GM19455 (cell line): ENCODE data around the gene NEB.
"Not testable (repeated sequence)": the region's sequence is repeated elsewhere in the genome, so short reads cannot be mapped to it uniquely, and the experiment has no call there.

Experiments
- ATAC-seq: cut with Tn5 transposase; IDR thresholded peaks from one replicate; pipeline ENCODE4 v1.9.1; 2021; ENCODE audit not compliant: unreplicated experiment

The NEB gene

DNA sequence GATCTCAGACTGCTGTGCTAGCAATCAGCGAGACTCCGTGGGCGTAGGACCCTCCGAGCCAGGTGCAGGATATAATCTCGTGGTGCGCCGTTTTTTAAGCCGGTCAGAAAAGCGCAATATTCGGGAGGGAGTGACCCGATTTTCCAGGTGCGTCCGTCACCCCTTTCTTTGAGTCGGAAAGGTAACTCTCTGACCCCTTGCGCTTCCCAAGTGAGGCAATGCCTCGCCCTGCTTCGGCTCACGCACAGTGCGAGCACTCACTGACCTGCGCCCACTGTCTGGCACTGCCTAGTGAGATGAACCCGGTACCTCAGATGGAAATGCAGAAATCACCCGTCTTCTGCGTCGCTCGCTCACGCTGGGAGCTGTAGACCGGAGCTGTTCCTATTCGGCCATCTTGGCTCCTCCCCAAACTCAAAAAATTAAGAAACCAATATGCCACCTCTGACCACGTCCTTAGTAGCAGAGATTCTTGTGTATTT, 29.8 kb downstream of the NEB start:
- ATAC-seq = not testable (repeated sequence)

DNA sequence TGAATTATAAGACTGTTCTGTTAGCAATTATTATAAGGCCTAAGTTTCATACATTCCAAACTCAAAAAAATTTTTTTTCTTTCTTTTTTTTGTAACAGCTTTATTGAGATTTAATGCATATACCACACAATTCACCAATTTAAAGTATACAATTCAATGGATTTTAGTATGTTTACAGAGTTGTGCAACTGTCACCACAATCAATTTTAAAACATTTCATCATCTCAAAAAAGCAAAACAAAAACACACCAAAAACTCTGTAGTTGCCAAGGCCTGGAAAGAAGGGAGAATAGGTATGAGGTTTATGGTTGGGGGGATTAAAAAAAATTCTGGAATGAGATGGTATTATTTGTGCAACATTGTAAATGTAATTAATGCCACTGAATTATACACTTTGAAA, 36.1 kb downstream of the NEB start:
- not testable (repeated sequence) for ATAC-seq

DNA sequence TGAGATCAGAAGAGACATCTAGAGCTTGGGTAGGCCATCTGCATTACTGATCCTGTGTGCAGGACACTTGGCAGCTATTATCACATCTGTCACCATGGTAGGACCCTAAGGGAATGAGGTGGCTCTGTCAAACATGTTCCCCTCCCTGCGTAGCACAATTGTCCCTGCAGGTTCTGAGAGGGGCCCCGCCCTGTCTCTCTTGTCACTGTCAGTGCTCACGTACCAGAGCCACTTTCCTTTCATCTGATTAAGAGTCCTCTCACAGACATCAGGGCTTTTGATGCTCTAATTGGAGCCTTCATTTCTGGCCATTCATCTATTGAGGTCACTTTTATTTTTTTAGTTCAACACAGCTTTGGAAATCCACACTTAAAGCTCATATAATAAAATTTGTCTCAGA, 38.5 kb downstream of the NEB start:
- ATAC-seq = no peak

DNA sequence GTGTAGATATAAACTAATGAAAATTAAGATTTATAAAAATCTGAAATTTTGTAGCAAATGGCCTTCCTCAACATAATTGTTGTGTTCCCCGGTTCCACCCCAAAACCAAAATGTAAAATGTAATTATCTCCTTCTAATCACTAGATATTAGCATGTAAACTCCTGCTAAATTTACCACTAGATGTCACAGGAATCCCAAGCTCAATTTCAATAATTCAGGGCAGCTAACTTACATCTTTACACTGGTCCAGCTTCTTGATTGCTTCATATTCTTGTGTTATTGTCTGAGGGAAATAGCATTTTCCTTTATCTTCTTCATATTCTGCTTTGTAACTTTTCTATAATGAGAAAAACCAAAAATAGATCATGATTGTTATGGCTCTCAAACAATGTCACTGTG, 42.6 kb downstream of the NEB start:
- ATAC-seq = no peak

DNA sequence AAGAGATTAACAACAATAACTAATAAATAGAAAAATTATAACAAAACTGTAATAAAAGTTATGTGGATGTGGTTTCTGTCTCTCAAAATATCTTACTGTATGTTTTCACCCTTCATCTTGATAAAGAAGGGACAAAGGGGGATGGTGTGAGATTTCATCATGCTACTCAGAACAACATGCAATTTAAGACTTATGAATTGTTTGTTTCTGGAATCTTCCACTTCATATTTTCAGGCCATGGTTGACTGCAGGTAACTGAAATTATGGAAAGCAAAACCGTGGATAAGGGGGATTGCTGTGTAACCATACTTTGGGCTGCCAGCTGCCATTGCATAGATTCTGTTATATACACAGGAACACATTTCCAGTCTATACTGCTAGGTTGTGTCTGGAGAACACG, 45.6 kb downstream of the NEB start:
- ATAC-seq = no peak

DNA sequence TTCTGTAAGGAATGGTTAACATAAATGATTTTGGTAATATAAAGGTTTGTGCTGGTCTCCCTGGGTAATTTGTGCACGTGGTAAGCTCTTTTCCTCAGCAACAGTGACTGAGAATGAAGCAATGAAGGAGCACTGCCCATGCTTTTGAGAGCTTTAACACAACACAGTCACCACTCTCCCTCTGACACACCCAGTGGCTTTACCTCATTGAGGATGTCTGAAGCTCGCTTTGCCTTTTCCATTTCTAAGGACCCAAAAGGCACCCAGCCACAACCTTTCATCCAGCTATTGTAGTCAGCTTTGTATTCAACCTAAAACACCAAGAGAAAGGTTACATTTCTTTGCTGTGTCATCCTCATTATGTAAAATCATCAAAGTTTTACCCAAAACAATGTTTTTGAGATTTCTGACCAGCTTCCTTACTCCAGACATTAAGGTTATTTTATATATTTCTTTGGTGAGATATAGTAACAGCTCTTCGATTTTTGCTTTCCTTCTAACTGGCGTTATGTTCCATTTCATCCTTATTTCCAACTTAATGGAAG, 51.7 kb downstream of the NEB start:
- no peak for ATAC-seq

DNA sequence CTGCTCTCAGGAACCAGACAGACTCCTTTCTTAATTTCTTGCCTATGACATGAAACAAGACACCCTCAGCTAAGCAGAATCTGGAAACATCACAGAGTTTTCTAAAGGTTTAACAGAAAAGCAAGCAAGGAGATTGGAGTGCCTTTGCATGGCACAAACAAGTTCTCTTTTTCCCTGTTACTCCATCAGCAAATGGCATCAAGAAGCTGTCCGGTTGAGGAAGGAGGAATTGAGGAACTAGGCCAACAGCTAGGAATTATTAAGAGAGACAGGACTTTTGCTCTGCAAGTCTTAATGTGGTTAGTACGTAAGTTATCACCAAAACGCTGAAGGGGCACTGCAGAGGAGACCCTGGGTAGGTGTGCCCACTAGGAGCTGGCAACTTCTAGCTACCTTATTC, 53.2 kb downstream of the NEB start:
- no peak for ATAC-seq

DNA sequence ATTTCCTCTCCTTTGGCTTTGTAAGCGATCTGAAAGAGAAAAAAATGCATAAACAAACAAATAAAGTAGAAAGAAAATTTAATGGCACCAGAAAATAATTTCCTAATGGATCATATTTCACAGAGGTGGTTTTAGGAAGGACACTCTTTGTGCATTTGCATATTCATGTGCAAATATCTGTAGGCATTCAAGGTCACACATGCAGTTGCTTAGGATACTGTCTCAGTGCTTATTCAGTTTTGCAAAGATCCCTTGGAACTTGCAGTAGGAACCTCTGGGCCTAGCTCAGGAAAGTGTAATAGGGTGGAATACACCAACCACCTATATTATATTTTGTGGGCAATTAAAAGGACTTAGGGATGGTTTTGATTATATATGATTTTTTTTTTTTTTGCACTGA, 54.3 kb downstream of the NEB start:
- ATAC-seq = no peak

DNA sequence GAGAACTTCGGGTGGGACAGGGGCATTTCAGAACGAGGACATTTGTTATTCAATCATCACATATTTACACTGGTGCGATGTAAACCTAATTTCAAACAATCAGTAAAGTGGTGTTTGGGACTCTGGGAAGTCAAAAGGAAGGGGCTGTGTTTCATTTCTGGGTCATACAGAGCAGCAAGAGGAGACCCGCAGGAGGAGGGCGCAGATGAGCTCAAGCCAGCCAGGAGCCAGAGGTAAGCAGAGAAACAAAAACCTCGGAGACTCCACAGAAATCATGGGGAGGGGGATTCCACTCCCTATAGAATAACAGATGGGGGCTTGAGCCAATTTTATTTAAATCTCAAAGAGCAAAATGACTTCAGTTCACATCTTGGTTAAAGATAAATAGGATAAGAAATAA, 55.4 kb downstream of the NEB start:
- ATAC-seq = no peak

DNA sequence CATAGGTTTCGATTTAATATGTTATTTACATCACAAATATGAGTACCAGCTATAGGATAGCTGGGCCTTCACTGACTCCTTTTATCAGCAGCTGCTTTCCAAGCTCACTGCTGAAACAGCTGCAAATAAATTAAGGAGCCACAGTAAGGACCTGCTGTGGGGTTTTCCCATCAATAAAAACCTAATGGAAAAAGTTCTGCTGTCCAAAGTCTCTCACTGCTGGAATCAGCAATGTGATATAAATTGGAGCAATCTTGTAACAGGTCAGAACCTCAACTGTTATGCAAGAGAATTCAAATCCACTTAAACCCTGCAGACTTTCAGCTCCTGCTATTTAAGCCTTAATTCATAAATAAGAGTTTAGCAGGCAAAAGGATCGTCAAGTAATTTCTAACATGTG, 61.3 kb downstream of the NEB start:
- ATAC-seq = no peak

DNA sequence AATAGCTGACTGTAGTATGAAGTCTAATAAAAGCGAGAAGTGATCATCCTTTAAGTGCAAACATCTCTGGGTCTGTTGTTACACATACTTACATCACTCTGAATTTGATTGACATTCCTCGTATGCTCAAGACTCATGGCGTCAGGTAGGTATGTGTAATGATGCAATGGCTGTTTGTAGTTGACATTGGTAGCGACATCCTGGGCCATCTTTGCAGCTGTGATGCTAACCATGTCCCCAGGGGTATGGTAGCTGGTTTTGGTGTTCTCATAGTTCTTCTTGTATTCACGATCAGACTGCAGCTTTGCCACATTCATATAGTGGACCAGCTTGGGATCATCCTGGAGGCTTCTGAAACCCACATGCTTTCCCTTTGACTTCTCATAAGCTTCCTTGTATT, 62.0 kb downstream of the NEB start:
- ATAC-seq = no peak

DNA sequence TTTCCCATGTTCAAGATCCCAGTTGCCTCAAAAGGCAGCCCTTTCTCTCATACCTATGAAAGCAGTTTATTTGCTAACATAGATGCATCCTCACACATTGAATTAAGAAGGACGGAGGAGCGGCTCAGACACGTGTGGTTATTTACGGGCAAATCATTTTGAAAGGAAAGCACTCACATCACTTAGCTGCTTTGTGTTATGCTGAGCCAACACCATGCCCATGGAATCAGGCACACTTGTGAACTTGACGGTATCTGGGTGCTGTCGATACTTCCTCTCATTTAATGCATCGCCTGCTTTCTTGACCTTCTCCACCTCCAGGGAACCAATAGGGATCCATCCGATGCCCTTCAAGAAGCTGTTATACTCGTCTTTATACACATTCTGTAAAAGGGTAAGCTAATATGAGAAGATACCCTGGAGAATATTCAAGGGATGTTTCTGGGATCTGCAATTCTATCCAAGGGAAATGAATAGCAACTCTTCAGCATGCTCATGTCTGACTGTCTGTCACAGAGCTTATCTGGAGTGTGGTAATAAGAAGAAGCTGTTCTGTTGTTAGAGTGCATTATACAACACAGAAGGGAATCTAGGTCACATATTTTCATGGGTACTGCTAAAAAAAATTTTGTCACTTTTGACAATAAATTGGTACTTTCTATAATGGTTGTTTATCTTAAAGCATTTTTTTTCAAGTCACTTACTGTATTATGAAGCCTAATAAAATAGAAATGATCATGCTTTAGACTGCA, 63.3 kb downstream of the NEB start:
- ATAC-seq = no peak

DNA sequence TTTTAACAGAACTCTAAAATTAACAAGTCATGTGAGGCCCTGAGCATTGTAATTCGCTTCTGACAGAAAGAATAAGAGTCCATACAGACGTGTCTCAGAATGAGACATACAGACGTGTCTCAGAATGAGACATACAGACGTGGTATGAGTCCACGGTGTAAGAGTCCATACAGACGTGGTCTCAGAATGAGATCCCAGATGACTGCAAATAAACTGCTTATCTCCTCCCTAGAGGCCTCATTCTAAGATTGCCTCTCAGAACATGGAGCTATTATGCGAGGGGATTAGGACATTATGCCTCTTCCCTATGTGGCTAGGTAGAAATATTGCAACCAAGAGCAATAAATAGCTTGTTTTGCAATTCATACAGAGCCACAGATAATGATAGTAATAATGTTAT, 63.9 kb downstream of the NEB start:
- ATAC-seq = no peak

DNA sequence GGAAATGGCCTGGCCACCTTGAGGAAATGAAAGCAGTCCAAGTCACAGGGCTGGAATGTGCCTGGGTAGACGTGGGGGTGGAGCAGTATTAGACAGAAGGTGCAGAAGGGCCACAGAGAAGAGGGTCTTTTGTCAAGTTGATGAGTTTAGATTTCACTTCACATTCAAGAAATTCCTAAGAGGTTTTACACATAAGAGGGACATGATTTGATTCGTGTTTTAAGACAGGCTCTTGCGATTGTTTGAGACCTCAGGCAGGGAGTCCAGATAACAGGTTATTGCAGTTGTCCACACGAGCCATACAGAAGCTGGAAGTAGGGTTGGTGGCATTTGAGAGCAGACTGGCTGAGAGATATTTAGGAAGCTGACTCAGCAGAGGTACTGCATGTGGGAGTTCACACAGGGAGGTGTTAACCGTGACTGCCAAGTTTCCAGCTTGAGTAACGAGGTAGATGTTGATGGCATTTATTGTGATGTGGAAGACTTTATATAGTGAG, 64.6 kb downstream of the NEB start:
- ATAC-seq = no peak

DNA sequence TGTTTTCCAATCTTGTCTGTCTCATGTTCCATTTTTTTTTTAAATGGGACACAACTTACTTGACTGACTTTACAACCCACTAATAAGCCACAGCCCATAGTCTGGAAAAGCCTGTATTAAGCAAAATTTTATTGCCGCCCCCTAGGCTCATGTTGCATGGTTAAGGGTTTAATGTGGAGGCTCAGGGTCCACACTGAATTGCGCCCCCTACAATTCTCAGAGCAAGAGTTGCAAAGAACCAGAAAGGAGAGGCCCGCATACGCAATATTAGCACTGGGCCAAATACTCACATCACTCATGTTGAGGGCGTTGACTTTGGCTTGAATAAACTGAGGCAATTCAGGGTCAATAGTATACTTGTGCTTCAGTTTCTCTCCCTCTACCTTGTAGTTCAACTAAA, 65.5 kb downstream of the NEB start:
- ATAC-seq = no peak

DNA sequence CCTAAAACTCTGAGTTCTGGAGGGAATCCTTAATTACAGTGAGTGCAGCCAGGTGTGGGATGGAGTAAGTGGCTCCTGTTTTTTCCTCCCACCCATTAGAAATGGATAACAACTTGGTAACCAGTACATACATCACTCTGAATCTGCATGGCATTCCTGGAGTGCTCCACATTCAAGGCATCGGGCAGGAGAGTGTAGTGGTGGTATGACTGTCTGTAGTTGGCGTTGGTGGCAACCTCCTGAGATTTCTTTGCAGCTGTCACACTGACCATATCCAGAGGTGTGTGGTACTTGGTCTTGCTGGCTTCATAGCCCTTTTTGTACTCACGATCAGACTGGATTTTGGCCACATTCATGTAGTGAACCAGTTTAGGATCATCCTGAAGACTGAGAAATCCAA, 68.3 kb downstream of the NEB start:
- no peak for ATAC-seq

DNA sequence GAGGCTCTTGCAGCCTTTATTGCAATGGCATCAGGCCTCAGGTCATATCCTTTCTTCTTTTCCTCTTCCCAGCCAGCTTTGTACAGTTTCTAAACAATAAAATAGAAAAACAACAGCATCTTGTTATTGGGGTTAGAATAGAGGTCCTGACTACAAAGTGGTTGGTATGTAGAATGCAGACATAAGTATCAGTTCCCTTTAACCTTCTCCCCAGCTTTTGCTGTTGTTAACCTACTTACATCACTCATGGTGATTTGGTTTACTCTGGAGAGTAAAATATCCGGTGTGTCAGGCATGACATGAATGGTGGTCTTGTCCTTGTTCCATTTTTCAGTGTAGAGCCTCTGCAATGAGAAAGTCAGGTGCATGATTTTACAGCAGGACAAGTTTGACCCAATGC, 69.8 kb downstream of the NEB start:
- ATAC-seq = no peak

DNA sequence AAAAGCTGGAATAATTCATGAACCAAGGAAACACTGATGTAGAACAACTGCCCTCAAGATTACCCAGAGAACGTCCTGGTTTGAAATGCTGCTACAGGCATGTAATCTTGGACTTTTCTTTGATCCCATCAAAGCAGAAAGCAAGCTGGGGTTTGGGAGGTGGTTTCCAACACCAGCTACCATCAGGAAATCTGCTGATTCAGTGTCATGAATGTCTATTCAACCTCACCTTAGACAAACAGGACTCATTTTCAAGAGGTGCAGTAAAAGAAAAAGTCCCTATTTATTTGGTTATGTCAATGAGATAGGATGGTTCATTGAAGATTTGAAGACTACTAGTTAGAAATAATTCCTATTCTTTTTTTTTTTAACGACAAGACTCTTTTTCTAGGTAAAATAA, 72.7 kb downstream of the NEB start:
- ATAC-seq = no peak

DNA sequence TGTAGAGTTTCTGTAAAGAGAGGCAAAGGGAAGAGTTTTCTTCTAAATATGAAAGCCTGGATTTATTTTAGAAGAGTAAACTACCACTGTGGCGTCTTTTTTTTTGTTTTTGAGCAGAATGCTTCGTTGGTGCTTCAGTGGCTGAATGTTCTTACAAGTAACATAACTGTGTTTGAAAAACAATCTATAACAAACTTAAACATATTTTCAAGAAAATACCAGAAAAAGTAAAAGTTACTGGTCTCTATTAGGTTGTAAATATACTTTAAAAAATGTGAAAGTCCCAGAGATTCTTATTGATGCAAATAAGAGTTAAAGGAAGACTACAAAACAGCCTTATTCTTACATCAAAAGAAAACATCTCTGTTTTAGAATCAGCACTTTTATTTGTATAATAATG, 76.2 kb downstream of the NEB start:
- no peak for ATAC-seq

DNA sequence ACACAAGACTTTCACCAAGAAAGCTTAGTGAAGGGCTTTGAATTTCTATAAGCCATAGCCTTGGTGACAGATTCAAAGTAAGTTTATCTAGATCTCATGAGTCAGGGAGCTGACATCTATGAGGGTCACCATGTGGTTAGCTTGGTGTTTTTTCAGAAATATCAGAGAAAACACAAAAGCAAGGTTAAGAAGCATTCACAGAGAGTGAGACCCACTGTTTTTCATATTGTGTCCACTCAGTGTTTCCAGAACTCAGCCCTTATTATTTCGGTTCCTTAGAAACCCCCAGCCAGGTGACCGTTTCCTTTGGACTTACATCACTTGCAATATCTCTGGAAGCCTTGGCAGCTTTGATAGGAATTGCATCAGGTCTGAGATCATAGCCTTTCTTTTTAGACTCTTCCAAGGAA, 76.6 kb downstream of the NEB start:
- ATAC-seq = no peak

DNA sequence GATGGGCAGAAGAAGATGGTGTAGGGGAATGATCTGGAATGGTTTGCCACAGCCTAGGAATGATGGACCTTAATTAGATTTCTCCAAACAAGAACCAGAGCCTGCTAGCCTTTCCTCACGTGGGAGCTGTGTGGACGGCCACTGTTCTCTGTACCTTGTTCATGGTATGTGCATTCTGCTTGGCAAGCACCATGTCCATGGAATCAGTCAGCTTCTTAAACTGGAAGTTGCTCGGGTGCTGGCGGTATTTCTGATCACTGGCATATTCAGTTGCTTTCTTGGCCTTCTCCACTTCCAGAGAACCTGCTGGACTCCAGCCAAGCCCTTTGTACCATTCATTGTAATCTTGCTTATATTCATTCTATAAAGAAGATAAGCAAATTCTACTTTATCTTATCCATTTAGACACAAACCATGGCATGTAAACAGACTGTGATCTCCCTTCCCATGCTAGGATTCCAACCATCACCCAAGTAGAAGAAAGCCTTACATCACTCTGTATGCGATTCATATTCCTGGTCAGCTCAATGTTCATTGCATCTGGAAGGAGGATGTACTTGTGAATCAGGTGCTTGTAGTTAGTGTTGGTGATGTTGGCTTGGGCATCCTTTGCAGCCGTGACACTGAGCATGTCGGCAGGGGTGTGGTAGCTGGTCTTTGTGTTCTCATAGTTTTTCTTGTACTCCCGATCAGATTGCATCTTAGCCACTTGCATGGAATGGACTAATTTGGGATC, 78.4 kb downstream of the NEB start:
- ATAC-seq = no peak

DNA sequence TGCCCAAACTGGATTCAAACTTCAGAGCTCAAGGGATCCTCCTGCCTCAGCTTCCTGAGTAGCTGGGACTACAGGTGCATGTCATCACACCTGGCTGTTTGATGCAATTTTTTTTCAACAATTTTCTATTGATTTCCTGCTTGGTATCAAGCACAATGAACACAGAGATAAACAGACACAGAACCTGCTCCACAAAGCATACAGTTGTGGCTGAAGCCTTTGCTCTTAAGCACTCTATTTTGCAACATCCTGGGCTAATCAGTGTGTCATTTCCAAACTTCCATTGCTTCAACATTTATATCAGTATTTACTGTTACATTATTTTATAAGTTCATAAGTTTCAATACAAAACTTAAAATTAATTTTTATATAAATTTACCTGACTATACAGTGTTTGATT, 79.4 kb downstream of the NEB start:
- no peak for ATAC-seq
